Tibial artery (tissue), 4 donors: Measurements from ENCODE around the gene PSTK.

ENCODE experiments used
- DNase-seq, 2 donors: peaks; one replicate each; pipeline ENCODE4 v3.0.0-alpha.2; 2019
- H3K27ac ChIP-seq, 2 donors: fragments of 200-600 bp; sonication (generic) in 1 of 2; 1 replicate in 1 of 2; 2 replicates in 1 of 2; pipeline ENCODE4 v1.5.1; 2018 to 2019; ENCODE audit warnings: mild to moderate bottlenecking in 1 of 2
- H3K27me3 ChIP-seq, 2 donors: fragments of 200-600 bp; sonication (generic) in 1 of 2; one replicate each; pipeline versions ENCODE4 v1.5.1 to v1.6.0; 2016 to 2019
- H3K36me3 ChIP-seq, 3 donors: fragments of 200-600 bp; sonication (generic) in 2 of 3; one replicate each; pipeline ENCODE4 v1.5.1; 2016 to 2019; ENCODE audit warnings: mild to moderate bottlenecking in 2 of 3
- H3K4me1 ChIP-seq, 4 donors: fragments of 200-600 bp; sonication (generic) in 2 of 4; 1 replicate in 3 of 4; 2 replicates in 1 of 4; pipeline ENCODE4 v1.5.1; 2016 to 2019
- H3K4me3 ChIP-seq, 2 donors: fragments of 200-600 bp; sonication (generic) in 1 of 2; 1 replicate in 1 of 2; 2 replicates in 1 of 2; pipeline ENCODE4 v1.5.1; 2018 to 2019; ENCODE audit warnings: mild to moderate bottlenecking in 2 of 2
- H3K9me3 ChIP-seq, 3 donors: fragments of 200-600 bp; sonication (generic) in 1 of 3; one replicate each; pipeline ENCODE4 v1.5.1; 2016 to 2019
- CTCF ChIP-seq, 2 experiments: fragments of 200-600 bp in 1 of 2; fragments of 450-650 bp in 1 of 2; IDR thresholded peaks; one replicate each; pipeline ENCODE4 v1.5.1; 2017 to 2019; ENCODE audit warnings: antibody characterized with exemption in 2 of 2, mild to moderate bottlenecking in 1 of 2, moderate library complexity in 1 of 2
- intact Hi-C: fragments of 100-400 bp; cut with DNase I; formaldehyde crosslinking; loops from one replicate; pipeline ENCODE4 v1.15.0; 2023; ENCODE audit warnings: low total_unique reads

Gene PSTK

GRCh38 chr10:123019941-123020703 lies 39.9 kb downstream of the PSTK start:
- no peak for TF ChIP-seq CTCF (IDR thresholded peaks at IDR 0.05)
- no peak for DNase-seq
- H3K36me3 ChIP-seq: no peaks in the 10 kb centered on the region
- H3K27ac ChIP-seq: no peak overlapping the region
- intact Hi-C loops: loop anchor here (10.0 kb wide), 1 partner anchor 65 kb away; the partner anchor contains the start of gene C10orf88
- peaks cover 0 to 4% (median 0%) of the 10 kb centered on the region in 4 donors for H3K4me1 ChIP-seq
- H3K27me3 ChIP-seq: no peaks in the 10 kb centered on the region
- H3K4me3 ChIP-seq: no peak overlapping the region
- no peaks in the 10 kb centered on the region for H3K9me3 ChIP-seq

GRCh38 chr10:123021517-123021916 lies 41.3 kb downstream of the PSTK start:
- Histone ChIP-seq H3K36me3 (no peaks in the 10 kb centered on the region), H3K4me1 (peaks cover 0 to 4% (median 0%) of the 10 kb centered on the region in 4 donors), H3K4me3 (no peak overlapping the region), H3K9me3 (no peaks in the 10 kb centered on the region), H3K27me3 (no peaks in the 10 kb centered on the region), H3K27ac (no peak overlapping the region)
- no peak for TF ChIP-seq CTCF (IDR thresholded peaks at IDR 0.05)
- no peak for DNase-seq
- intact Hi-C loops: no loop called here

GRCh38 chr10:123024540-123024939 lies 44.3 kb downstream of the PSTK start:
- no peaks in the 10 kb centered on the region for H3K4me1 ChIP-seq
- no peaks in the 10 kb centered on the region for H3K27me3 ChIP-seq
- H3K36me3 ChIP-seq: no peaks in the 10 kb centered on the region
- no peak for DNase-seq
- H3K9me3 ChIP-seq: no peaks in the 10 kb centered on the region
- TF ChIP-seq CTCF (IDR thresholded peaks at IDR 0.05): no peak
- H3K4me3 ChIP-seq: no peak overlapping the region
- H3K27ac ChIP-seq: no peak overlapping the region
- intact Hi-C loops: no loop called here

GRCh38 chr10:123026302-123026701 lies 46.1 kb downstream of the PSTK start:
- intact Hi-C loops: no loop called here
- no peak overlapping the region for H3K27ac ChIP-seq
- H3K9me3 ChIP-seq: no peaks in the 10 kb centered on the region
- no peak for DNase-seq
- H3K27me3 ChIP-seq: no peaks in the 10 kb centered on the region
- H3K4me3 ChIP-seq: no peak overlapping the region
- no peaks in the 10 kb centered on the region for H3K4me1 ChIP-seq
- H3K36me3 ChIP-seq: no peaks in the 10 kb centered on the region
- no peak for TF ChIP-seq CTCF (IDR thresholded peaks at IDR 0.05)

GRCh38 chr10:123027861-123028260 lies 47.7 kb downstream of the PSTK start:
- Histone ChIP-seq H3K4me1 (no peaks in the 10 kb centered on the region), H3K9me3 (no peaks in the 10 kb centered on the region), H3K4me3 (no peak overlapping the region), H3K27me3 (no peaks in the 10 kb centered on the region), H3K36me3 (no peaks in the 10 kb centered on the region), H3K27ac (no peak overlapping the region)
- intact Hi-C loops: no loop called here
- no peak for TF ChIP-seq CTCF (IDR thresholded peaks at IDR 0.05)
- no peak for DNase-seq
